K562 (cell line): Measurements from ENCODE around the gene PPP3R2. TPM values are rescaled to one million over a fixed set of nuclear protein-coding genes. Genes with fewer than 3 reads are reported as not detected.
A peak's percentile ranks its signal among the peaks of the same experiment; 100 is the strongest.

Experiments used
- ATAC-seq: fragments of 200-7000 bp; cut with Tn5 transposase; 3 replicates; pipeline ENCODE4 v1.9.1; 2020; ENCODE audit warnings: moderate library complexity
- BruUV-seq: library from RNA; stranded (reverse); fragments of 400-500 nt; replicated peaks from 2 replicates; lab custom pipeline; 2021; lab: Mats Ljungman, UMichigan
- CTCF ChIA-PET: fragments of 300-600 bp; formaldehyde crosslinking; extraction: SDS; loops from one replicate; lab custom pipeline; 2021; ENCODE audit warnings: low intra/inter-chr PET ratio; lab: Yijun Ruan, JAX
- POLR2A ChIA-PET: fragments of 300-600, 350-650 bp; sonication (Branson Sonifier 250); formaldehyde crosslinking; extraction: SDS; loops from one replicate; lab custom pipeline; 2021; ENCODE audit warnings: antibody characterized with exemption, inconsistent platforms; lab: Yijun Ruan, JAX
- DNase-seq, 4 experiments: peaks; one replicate each; pipeline versions ENCODE4 v3.0.0 to v3.0.0-alpha.2; 2011 to 2018; ENCODE audit warnings: low spot score in 3 of 4, mixed read lengths in 3 of 4; ENCODE audit errors: extremely low read depth in 1 of 4
- FAIRE-seq: peaks from 2 replicates; lab custom pipeline; 2011; peaks lifted over from hg19 to GRCh38; lab: Jason Lieb, UNC
- H2AFZ ChIP-seq: 2 replicates; pipeline ENCODE4 v1.6.0; 2011; ENCODE audit warnings: low read depth, low read length, control low read depth, inconsistent platforms
- H3K27ac ChIP-seq: fragments of 200-600 bp; 3 replicates; pipeline ENCODE4 v1.8.0; 2011; ENCODE audit warnings: low read depth, mild to moderate bottlenecking, control low read depth, inconsistent platforms, low read length, moderate library complexity, mixed read lengths; ENCODE audit errors: extremely low read depth
- H3K27me3 ChIP-seq, 2 experiments: fragments of 300-600 bp in 1 of 2; 2 replicates in 1 of 2; 3 replicates in 1 of 2; pipeline versions ENCODE4 v1.6.0 to v1.8.0; 2011; ENCODE audit warnings: inconsistent platforms in 2 of 2, low read length in 2 of 2, mild to moderate bottlenecking in 1 of 2, mixed read lengths in 1 of 2, moderate library complexity in 1 of 2; ENCODE audit not compliant: control insufficient read depth in 2 of 2, insufficient read depth in 2 of 2
- H3K36me3 ChIP-seq: fragments of 300-600 bp; 3 replicates; pipeline ENCODE4 v1.8.0; 2011; ENCODE audit warnings: mild to moderate bottlenecking, low read length, inconsistent platforms; ENCODE audit not compliant: control insufficient read depth, insufficient read depth
- H3K4me1 ChIP-seq, 2 experiments: fragments of 200-600 bp in 1 of 2; replicated peaks in 1 of 2; 2 replicates in 1 of 2; 3 replicates in 1 of 2; pipeline versions ENCODE4 v1.5.1 to v1.8.0; 2011; ENCODE audit warnings: inconsistent platforms in 2 of 2, low read length in 2 of 2, mild to moderate bottlenecking in 1 of 2, mixed read lengths in 1 of 2, moderate library complexity in 1 of 2; ENCODE audit not compliant: control insufficient read depth in 2 of 2, insufficient read depth in 2 of 2
- H3K4me2 ChIP-seq: 2 replicates; pipeline ENCODE4 v1.6.1; 2011; ENCODE audit warnings: low read length, control low read depth, inconsistent platforms, mixed read lengths; ENCODE audit not compliant: insufficient read depth
- H3K4me3 ChIP-seq: fragments of 200-600 bp; sonication (generic), shearing (Covaris generic); 2 replicates; pipeline ENCODE4 v1.5.1; 2016; ENCODE audit warnings: control low read depth, inconsistent platforms
- H3K79me2 ChIP-seq: fragments of 200-600 bp; 3 replicates; pipeline ENCODE4 v1.8.0; 2011; ENCODE audit warnings: low read length, inconsistent platforms; ENCODE audit not compliant: control insufficient read depth, insufficient read depth
- H3K9ac ChIP-seq, 2 experiments: 2 replicates each; pipeline versions ENCODE4 v1.6.0 to v1.6.1; 2011; ENCODE audit warnings: low read depth in 2 of 2, low read length in 2 of 2, control low read depth in 1 of 2, inconsistent platforms in 1 of 2, mild to moderate bottlenecking in 1 of 2, mixed read lengths in 1 of 2; ENCODE audit not compliant: insufficient read depth in 1 of 2
- H3K9me1 ChIP-seq: one replicate; pipeline ENCODE4 v1.6.0; 2011; ENCODE audit warnings: inconsistent platforms, mild to moderate bottlenecking, low read length, moderate library complexity; ENCODE audit not compliant: control insufficient read depth, insufficient read depth
- H3K9me3 ChIP-seq: replicated peaks from 2 replicates; pipeline ENCODE4 v1.5.1; 2011; ENCODE audit warnings: low read depth, low read length, inconsistent platforms; ENCODE audit not compliant: control insufficient read depth, insufficient read depth
- H4K20me1 ChIP-seq: replicated peaks from 2 replicates; pipeline ENCODE4 v1.6.1; 2011; ENCODE audit warnings: low read length, inconsistent platforms, mixed read lengths; ENCODE audit not compliant: control insufficient read depth, insufficient read depth
- C11orf30 ChIP-seq: fragments of 450-650 bp; IDR thresholded peaks from 2 replicates; pipeline ENCODE4 v1.6.1; 2016; ENCODE audit warnings: low read depth, mild to moderate bottlenecking
- EHMT2 ChIP-seq: fragments of 450-650 bp; IDR thresholded peaks from 2 replicates; pipeline ENCODE4 v1.6.1; 2018; ENCODE audit warnings: antibody characterized with exemption
- RBM34 ChIP-seq: fragments of 200-400 bp; formaldehyde crosslinking; IDR thresholded peaks from 2 replicates; pipeline ENCODE4 v1.6.1; 2018; ENCODE audit warnings: low read length, borderline replicate concordance; ENCODE audit not compliant: insufficient read depth
- SETDB1 ChIP-seq: IDR thresholded peaks from one replicate; pipeline ENCODE4 v1.6.1; 2012; ENCODE audit warnings: low read length, control low read depth, inconsistent platforms
- TGIF2 ChIP-seq: sonication (generic); formaldehyde crosslinking; IDR thresholded peaks from 2 replicates; pipeline ENCODE4 v1.8.1; 2022; ENCODE audit warnings: mild to moderate bottlenecking, missing genetic modification reagents, moderate library complexity
- ZNF121 ChIP-seq: sonication (generic); formaldehyde crosslinking; conservative IDR thresholded peaks from 2 replicates; pipeline ENCODE4 v1.8.0; 2022; ENCODE audit warnings: missing genetic modification reagents
- WGBS: fragments of 100-300 bp; shearing (Covaris generic); methylation state at CpG from one replicate; pipeline ENCODE4 v1.1.6; 2016; ENCODE audit warnings: low coverage, mixed read lengths; ENCODE audit not compliant: insufficient coverage; ENCODE audit errors: missing lambda C conversion rate; 5-methylcytosine and 5-hydroxymethylcytosine counted together
- in situ Hi-C: fragments of 300-500 bp; cut with MboI; formaldehyde crosslinking; loops from 4 replicates; pipeline ENCODE4 v1.15.0; 2018; ENCODE audit warnings: inconsistent platforms, mixed read lengths
- intact Hi-C: fragments of 100-400 bp; cut with micrococcal nuclease; formaldehyde crosslinking; loops from 2 replicates; pipeline ENCODE4 v1.14.2; 2022
- polyA plus RNA-seq, 8 experiments: library from polyadenylated mRNA; depleted of rRNA in 4 of 8; stranded (reverse) in 5 of 8; unstranded in 3 of 8; fragments of >200 nt; fragmentation: Nextera tagmentation in 2 of 8; fragmentation: Illumina TruSeq in 1 of 8; extraction: Ambion mirVana in 2 of 8; extraction: Trizol in 1 of 8; gene quantifications; 2 replicates each; pipeline versions ENCODE4 v1.2.1 to v1.2.3, GENCODE V29; 2011 to 2014; ENCODE audit warnings: inconsistent platforms in 1 of 8, missing spikeins in 1 of 8
- total RNA-seq, 7 experiments: library from RNA; depleted of rRNA in 6 of 7; stranded (reverse); fragments of >200 nt in 6 of 7; fragmentation: Illumina TruSeq in 2 of 7; extraction: Trizol in 2 of 7; gene quantifications; 2 replicates each; pipeline versions ENCODE4 v1.2.1 to v1.2.3, GENCODE V29; 2011 to 2021; ENCODE audit warnings: low replicate concordance in 1 of 7
- TF ChIP-seq, protein P1 (sequence below), 2 experiments: fragments of 450-650 bp; IDR thresholded peaks; 2 replicates each; pipeline ENCODE4 v1.6.1; 2018; ENCODE audit warnings: mild to moderate bottlenecking in 2 of 2, low read depth in 1 of 2; ENCODE audit not compliant: partially characterized antibody in 2 of 2
- TF ChIP-seq, protein P2 (sequence below): fragments of 250-450 bp; sonication (Bioruptor Pico); IDR thresholded peaks from 2 replicates; pipeline ENCODE4 v1.8.0; 2021; ENCODE audit warnings: moderate library complexity, mild to moderate bottlenecking, inconsistent platforms
- TF ChIP-seq, protein P3 (sequence below): sonication (generic); formaldehyde crosslinking; IDR thresholded peaks from 2 replicates; pipeline ENCODE4 v1.8.0; 2023; ENCODE audit warnings: missing genetic modification reagents, mild to moderate bottlenecking, borderline replicate concordance
- TF ChIP-seq, protein P4 (sequence below): sonication (generic); formaldehyde crosslinking; IDR thresholded peaks from 2 replicates; pipeline ENCODE4 v1.8.0; 2022; ENCODE audit warnings: mild to moderate bottlenecking, low read depth, missing genetic modification reagents

The PPP3R2 gene
- total and polyA plus RNA-seq, 9 of the 15 experiments (the other 6 are each of a cell fraction or from before 2014, with no cell fraction given) = not detected

DNA sequence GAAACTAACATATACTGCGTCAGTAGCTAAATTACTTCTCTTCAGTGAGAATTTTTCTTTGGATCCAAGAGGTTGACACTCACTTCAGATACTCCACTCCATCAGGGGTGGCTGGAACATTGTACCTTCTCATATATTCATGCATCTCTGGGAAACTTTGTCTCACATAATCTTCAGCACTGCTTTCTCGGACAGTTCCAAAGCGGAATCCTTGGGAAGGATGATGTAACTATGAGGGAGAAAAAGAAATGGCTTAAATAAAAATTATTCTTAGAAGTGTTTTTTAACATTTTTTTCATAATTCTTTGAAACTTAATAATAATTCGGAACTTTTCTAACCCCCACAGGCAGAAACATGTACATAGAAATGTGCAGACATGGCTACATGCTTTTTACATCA, 33.4 kb upstream of the PPP3R2 start (continued):
- TF ChIP-seq, protein P1, sequence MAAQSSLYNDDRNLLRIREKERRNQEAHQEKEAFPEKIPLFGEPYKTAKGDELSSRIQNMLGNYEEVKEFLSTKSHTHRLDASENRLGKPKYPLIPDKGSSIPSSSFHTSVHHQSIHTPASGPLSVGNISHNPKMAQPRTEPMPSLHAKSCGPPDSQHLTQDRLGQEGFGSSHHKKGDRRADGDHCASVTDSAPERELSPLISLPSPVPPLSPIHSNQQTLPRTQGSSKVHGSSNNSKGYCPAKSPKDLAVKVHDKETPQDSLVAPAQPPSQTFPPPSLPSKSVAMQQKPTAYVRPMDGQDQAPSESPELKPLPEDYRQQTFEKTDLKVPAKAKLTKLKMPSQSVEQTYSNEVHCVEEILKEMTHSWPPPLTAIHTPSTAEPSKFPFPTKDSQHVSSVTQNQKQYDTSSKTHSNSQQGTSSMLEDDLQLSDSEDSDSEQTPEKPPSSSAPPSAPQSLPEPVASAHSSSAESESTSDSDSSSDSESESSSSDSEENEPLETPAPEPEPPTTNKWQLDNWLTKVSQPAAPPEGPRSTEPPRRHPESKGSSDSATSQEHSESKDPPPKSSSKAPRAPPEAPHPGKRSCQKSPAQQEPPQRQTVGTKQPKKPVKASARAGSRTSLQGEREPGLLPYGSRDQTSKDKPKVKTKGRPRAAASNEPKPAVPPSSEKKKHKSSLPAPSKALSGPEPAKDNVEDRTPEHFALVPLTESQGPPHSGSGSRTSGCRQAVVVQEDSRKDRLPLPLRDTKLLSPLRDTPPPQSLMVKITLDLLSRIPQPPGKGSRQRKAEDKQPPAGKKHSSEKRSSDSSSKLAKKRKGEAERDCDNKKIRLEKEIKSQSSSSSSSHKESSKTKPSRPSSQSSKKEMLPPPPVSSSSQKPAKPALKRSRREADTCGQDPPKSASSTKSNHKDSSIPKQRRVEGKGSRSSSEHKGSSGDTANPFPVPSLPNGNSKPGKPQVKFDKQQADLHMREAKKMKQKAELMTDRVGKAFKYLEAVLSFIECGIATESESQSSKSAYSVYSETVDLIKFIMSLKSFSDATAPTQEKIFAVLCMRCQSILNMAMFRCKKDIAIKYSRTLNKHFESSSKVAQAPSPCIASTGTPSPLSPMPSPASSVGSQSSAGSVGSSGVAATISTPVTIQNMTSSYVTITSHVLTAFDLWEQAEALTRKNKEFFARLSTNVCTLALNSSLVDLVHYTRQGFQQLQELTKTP (IDR thresholded peaks at IDR 0.05; ENCODE audit: low read depth in 1 of 2, partially characterized antibody in 2 of 2) = peak in 1 of 2 experiments; percentile 36
- no peak for TF ChIP-seq ZNF121 (CRISPR knock-in tag)
- no peak for TF ChIP-seq RBM34
- TF ChIP-seq EHMT2 = peak; percentile 93

- ChIA-PET POLR2A (no interaction called here), CTCF (no interaction called here)
- no peaks in the 10 kb centered on the region for H3K9me1 ChIP-seq
- ATAC-seq (no peak), DNase-seq (no peak), FAIRE-seq (no peak)
- WGBS = 0% methylated on average over 1 of the region's 1 CpG
- intact Hi-C loops (no loop called here), in situ Hi-C loops (no loop called here)
- no peak overlapping the region for H2AFZ ChIP-seq
- H4K20me1 ChIP-seq = no peaks in the 10 kb centered on the region
- H3K4me2 ChIP-seq = no peak overlapping the region
- no peak overlapping the region for H3K27ac ChIP-seq
- H3K27me3 ChIP-seq = no peaks in the 10 kb centered on the region
- H3K9me3 ChIP-seq = no peaks in the 10 kb centered on the region
- no peaks in the 10 kb centered on the region for H3K79me2 ChIP-seq
- no peak overlapping the region for H3K9ac ChIP-seq
- BruUV-seq = no TSS peak
- H3K4me3 ChIP-seq = no peak overlapping the region
- H3K36me3 ChIP-seq = no peaks in the 10 kb centered on the region
- no peaks in the 10 kb centered on the region for H3K4me1 ChIP-seq
- TF ChIP-seq SETDB1 (no peak), TGIF2 (CRISPR knock-in tag) (no peak), C11orf30 (no peak)
- TF ChIP-seq, protein P2, sequence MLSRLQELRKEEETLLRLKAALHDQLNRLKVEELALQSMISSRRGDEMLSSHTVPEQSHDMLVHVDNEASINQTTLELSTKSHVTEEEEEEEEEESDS (CRISPR knock-in tag) = no peak
- TF ChIP-seq, protein P3, sequence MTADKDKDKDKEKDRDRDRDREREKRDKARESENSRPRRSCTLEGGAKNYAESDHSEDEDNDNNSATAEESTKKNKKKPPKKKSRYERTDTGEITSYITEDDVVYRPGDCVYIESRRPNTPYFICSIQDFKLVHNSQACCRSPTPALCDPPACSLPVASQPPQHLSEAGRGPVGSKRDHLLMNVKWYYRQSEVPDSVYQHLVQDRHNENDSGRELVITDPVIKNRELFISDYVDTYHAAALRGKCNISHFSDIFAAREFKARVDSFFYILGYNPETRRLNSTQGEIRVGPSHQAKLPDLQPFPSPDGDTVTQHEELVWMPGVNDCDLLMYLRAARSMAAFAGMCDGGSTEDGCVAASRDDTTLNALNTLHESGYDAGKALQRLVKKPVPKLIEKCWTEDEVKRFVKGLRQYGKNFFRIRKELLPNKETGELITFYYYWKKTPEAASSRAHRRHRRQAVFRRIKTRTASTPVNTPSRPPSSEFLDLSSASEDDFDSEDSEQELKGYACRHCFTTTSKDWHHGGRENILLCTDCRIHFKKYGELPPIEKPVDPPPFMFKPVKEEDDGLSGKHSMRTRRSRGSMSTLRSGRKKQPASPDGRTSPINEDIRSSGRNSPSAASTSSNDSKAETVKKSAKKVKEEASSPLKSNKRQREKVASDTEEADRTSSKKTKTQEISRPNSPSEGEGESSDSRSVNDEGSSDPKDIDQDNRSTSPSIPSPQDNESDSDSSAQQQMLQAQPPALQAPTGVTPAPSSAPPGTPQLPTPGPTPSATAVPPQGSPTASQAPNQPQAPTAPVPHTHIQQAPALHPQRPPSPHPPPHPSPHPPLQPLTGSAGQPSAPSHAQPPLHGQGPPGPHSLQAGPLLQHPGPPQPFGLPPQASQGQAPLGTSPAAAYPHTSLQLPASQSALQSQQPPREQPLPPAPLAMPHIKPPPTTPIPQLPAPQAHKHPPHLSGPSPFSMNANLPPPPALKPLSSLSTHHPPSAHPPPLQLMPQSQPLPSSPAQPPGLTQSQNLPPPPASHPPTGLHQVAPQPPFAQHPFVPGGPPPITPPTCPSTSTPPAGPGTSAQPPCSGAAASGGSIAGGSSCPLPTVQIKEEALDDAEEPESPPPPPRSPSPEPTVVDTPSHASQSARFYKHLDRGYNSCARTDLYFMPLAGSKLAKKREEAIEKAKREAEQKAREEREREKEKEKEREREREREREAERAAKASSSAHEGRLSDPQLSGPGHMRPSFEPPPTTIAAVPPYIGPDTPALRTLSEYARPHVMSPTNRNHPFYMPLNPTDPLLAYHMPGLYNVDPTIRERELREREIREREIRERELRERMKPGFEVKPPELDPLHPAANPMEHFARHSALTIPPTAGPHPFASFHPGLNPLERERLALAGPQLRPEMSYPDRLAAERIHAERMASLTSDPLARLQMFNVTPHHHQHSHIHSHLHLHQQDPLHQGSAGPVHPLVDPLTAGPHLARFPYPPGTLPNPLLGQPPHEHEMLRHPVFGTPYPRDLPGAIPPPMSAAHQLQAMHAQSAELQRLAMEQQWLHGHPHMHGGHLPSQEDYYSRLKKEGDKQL (CRISPR knock-in tag) = no peak
- TF ChIP-seq, protein P4, sequence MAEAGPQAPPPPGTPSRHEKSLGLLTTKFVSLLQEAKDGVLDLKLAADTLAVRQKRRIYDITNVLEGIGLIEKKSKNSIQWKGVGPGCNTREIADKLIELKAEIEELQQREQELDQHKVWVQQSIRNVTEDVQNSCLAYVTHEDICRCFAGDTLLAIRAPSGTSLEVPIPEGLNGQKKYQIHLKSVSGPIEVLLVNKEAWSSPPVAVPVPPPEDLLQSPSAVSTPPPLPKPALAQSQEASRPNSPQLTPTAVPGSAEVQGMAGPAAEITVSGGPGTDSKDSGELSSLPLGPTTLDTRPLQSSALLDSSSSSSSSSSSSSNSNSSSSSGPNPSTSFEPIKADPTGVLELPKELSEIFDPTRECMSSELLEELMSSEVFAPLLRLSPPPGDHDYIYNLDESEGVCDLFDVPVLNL (CRISPR knock-in tag) = no peak
Measured at GRCh38 chr9:101626295-101626694, 31.5 kb upstream of the PPP3R2 start.
